ENCODE results near the gene ADARB1. TPM values are rescaled to one million over a fixed set of nuclear protein-coding genes. Genes with fewer than 3 reads are reported as not detected.

The ADARB1 gene
- total RNA-seq, 1 experiment from 2014 or later: 15.8 TPM

GRCh38 chr21:45143855-45144254, 69.5 kb downstream of the ADARB1 start:
- H2BK15ac ChIP-seq (ENCODE audit: low read depth, low read length): no peak overlapping the region
- H3K23ac ChIP-seq (ENCODE audit: insufficient read length, low read depth, low read length): no peak overlapping the region
- H3K9me3 Mint-ChIP-seq: no peaks in the 10 kb centered on the region
- H2BK5ac ChIP-seq (ENCODE audit: insufficient read length, low read length): no peak overlapping the region
- no peak overlapping the region for H3K27ac ChIP-seq (ENCODE audit: insufficient read length, low read depth, low read length)
- no peaks in the 10 kb centered on the region for H3K27me3 ChIP-seq (ENCODE audit: insufficient read depth, low read length)
- H3K79me2 ChIP-seq (ENCODE audit: insufficient read depth, low read length): no peaks in the 10 kb centered on the region
- peaks cover 2% of the 10 kb centered on the region for H4K20me1 ChIP-seq (ENCODE audit: control insufficient read depth, insufficient read depth, insufficient read length)
- H2BK20ac ChIP-seq (ENCODE audit: low read depth, low read length, poor library complexity, severe bottlenecking): no peak overlapping the region
- no peak overlapping the region for H3K18ac ChIP-seq (ENCODE audit: insufficient read length, low read depth, low read length)
- no peak overlapping the region for H3K4me3 Mint-ChIP-seq
- no peak for DNase-seq
- H4K5ac ChIP-seq (ENCODE audit: insufficient read length, low read depth, low read length): no peak overlapping the region
- H4K8ac ChIP-seq (replicated peaks; ENCODE audit: insufficient read length, low read depth, low read length): no peak overlapping the region
- H2AK5ac ChIP-seq (ENCODE audit: insufficient read length, low read length): no peak overlapping the region
- H3K23me2 ChIP-seq (ENCODE audit: insufficient read length, low read depth, low read length, poor library complexity, severe bottlenecking): no peaks in the 10 kb centered on the region
- no peak overlapping the region for H2BK120ac ChIP-seq (ENCODE audit: low read depth, low read length, poor library complexity, severe bottlenecking)
- no peak for TF ChIP-seq CTCF (conservative IDR thresholded peaks at IDR 0.05)
- H3K9ac ChIP-seq (ENCODE audit: extremely low read depth, insufficient read length, low read length): no peak overlapping the region
- H3K9me3 ChIP-seq (ENCODE audit: control insufficient read depth, low read depth, low read length): no peaks in the 10 kb centered on the region
- H3K4me2 ChIP-seq (ENCODE audit: insufficient read depth, insufficient read length, low read length): no peak overlapping the region
- H3K27me3 Mint-ChIP-seq (ENCODE audit: low read depth): no peaks in the 10 kb centered on the region
- H3K14ac ChIP-seq (ENCODE audit: insufficient read depth, low read length): no peak overlapping the region
- H3K56ac ChIP-seq (ENCODE audit: insufficient read length, low read depth, low read length): no peak overlapping the region
- no peak overlapping the region for H4K91ac ChIP-seq (ENCODE audit: insufficient read length, low read depth, low read length)
- H3K4ac ChIP-seq (ENCODE audit: low read depth, low read length): no peak overlapping the region
- H2BK12ac ChIP-seq (ENCODE audit: insufficient read length, low read depth, low read length): no peak overlapping the region
- peaks cover 0 to 3% of the 10 kb centered on the region in 2 experiments; a peak in 2 of 4 replicates for H3K4me1 Mint-ChIP-seq
- H3K27ac Mint-ChIP-seq: no peak overlapping the region
- no peak overlapping the region for H2AFZ ChIP-seq (ENCODE audit: low read length)
- H3K36me3 Mint-ChIP-seq (ENCODE audit: insufficient read depth in 1 of 3, low read depth in 3 of 3): no peaks in the 10 kb centered on the region
- H3K4me1 ChIP-seq (ENCODE audit: insufficient read depth, low read length): no peaks in the 10 kb centered on the region
- no peaks in the 10 kb centered on the region for H3K79me1 ChIP-seq (ENCODE audit: insufficient read depth, low read depth, low read length, poor library complexity, severe bottlenecking)
- WGBS (ENCODE audit: extremely low coverage, insufficient read length, low lambda C conversion rate): no CpG with 5 or more reads among the region's 3 CpGs
- H3T11ph ChIP-seq (ENCODE audit: low read length): no peak overlapping the region
